Endodermal cell (in vitro differentiated cells): ENCODE data around the gene SORCS1. TPM values are rescaled to one million over a fixed set of nuclear protein-coding genes. Genes with fewer than 3 reads are reported as not detected.

Experiments used
- DNase-seq: peaks from one replicate; pipeline ENCODE4 v3.0.0-alpha.2; 2017
- H3K27ac ChIP-seq: 2 replicates; pipeline ENCODE4 v1.5.1; 2013; ENCODE audit warnings: mild to moderate bottlenecking, low read depth, low read length, moderate library complexity
- H3K27me3 ChIP-seq: 2 replicates; pipeline ENCODE4 v1.6.1; 2013; ENCODE audit warnings: mild to moderate bottlenecking, low read length, moderate library complexity; ENCODE audit not compliant: insufficient read depth, control insufficient read depth, poor library complexity, severe bottlenecking
- H3K36me3 ChIP-seq: 2 replicates; pipeline ENCODE4 v1.7.0; 2013; ENCODE audit warnings: mild to moderate bottlenecking, low read length, moderate library complexity; ENCODE audit not compliant: control insufficient read depth, insufficient read depth
- H3K4me1 ChIP-seq: one replicate; pipeline ENCODE4 v1.7.0; 2013; ENCODE audit warnings: low read length; ENCODE audit not compliant: control insufficient read depth, insufficient read depth
- H3K4me3 ChIP-seq: 2 replicates; pipeline ENCODE4 v1.5.1; 2013; ENCODE audit warnings: mild to moderate bottlenecking, low read length, moderate library complexity
- H3K9ac ChIP-seq: 2 replicates; pipeline ENCODE4 v1.6.1; 2013; ENCODE audit warnings: mild to moderate bottlenecking, low read length, moderate library complexity; ENCODE audit not compliant: poor library complexity, severe bottlenecking; ENCODE audit errors: extremely low read depth
- H3K9me3 ChIP-seq: 2 replicates; pipeline ENCODE4 v1.6.1; 2013; ENCODE audit warnings: mild to moderate bottlenecking, low read length, moderate library complexity; ENCODE audit not compliant: control insufficient read depth
- H3K27ac Mint-ChIP-seq: 2 replicates; pipeline ENCODE4 v1.8.0; 2020; ENCODE audit warnings: mixed read lengths
- H3K27me3 Mint-ChIP-seq: 2 replicates; pipeline ENCODE4 v1.8.0; 2021; ENCODE audit warnings: mild to moderate bottlenecking, mixed read lengths; ENCODE audit not compliant: insufficient read depth
- H3K36me3 Mint-ChIP-seq: 2 replicates; pipeline ENCODE4 v1.8.0; 2020; ENCODE audit warnings: low read depth, mixed read lengths
- H3K4me1 Mint-ChIP-seq: 2 replicates; pipeline ENCODE4 v1.8.0; 2020; ENCODE audit warnings: mixed read lengths
- H3K4me3 Mint-ChIP-seq: 2 replicates; pipeline ENCODE4 v1.8.0; 2020; ENCODE audit warnings: mild to moderate bottlenecking, moderate library complexity, mixed read lengths
- H3K9me3 Mint-ChIP-seq: 2 replicates; pipeline ENCODE4 v1.8.0; 2020; ENCODE audit warnings: mild to moderate bottlenecking, mixed read lengths
- WGBS, 2 experiments: methylation state at CpG; one replicate each; pipeline versions ENCODE4 v1.1.5 to v1.1.7; 2013; ENCODE audit warnings: missing lambda C conversion rate in 2 of 2, mixed read lengths in 1 of 2; ENCODE audit not compliant: insufficient coverage in 1 of 2, insufficient read length in 1 of 2; 5-methylcytosine and 5-hydroxymethylcytosine counted together
- total RNA-seq, 2 donors: library from RNA; stranded (reverse); fragmentation: NEBNext Ultra II Directional in 1 of 2; extraction: Animal tissue kit (Norgen Biotek cat#: 25700) in 1 of 2; gene quantifications; 2 replicates in 1 of 2; 3 replicates in 1 of 2; pipeline ENCODE4 v1.2.1, GENCODE V29; 2021
- TF ChIP-seq, protein P1 (sequence below): fragments of 200-600 bp; sonication (generic); conservative IDR thresholded peaks from 2 replicates; pipeline ENCODE4 v1.5.0; 2021; ENCODE audit warnings: antibody characterized with exemption, mild to moderate bottlenecking

SORCS1 gene
- total RNA-seq, 2 donors from 2014 or later, result 57.4 to 79.6 TPM

DNA sequence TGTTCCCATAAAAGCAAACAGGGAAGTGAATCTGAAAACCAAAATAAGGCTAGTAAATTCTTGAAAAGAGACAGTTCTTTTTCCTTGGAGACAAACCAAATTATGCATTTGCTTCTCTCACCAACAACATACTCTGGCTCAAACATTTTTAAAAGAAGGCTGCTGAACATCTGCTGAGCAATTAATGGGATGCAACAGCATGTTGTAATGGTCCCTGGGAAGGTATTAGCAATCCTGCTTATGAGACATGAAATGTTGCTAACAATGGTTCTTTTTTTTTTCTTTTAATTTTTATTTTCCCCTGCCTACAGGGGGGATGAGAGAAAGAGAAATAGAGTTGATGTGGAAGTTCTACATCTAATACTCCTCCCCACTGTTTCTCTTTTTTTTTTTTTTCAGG lies 572.1 kb downstream of the SORCS1 start:
- TF ChIP-seq, protein P1, sequence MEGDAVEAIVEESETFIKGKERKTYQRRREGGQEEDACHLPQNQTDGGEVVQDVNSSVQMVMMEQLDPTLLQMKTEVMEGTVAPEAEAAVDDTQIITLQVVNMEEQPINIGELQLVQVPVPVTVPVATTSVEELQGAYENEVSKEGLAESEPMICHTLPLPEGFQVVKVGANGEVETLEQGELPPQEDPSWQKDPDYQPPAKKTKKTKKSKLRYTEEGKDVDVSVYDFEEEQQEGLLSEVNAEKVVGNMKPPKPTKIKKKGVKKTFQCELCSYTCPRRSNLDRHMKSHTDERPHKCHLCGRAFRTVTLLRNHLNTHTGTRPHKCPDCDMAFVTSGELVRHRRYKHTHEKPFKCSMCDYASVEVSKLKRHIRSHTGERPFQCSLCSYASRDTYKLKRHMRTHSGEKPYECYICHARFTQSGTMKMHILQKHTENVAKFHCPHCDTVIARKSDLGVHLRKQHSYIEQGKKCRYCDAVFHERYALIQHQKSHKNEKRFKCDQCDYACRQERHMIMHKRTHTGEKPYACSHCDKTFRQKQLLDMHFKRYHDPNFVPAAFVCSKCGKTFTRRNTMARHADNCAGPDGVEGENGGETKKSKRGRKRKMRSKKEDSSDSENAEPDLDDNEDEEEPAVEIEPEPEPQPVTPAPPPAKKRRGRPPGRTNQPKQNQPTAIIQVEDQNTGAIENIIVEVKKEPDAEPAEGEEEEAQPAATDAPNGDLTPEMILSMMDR, result no peak
- no peak overlapping the region for H3K9ac ChIP-seq
- H3K9me3 Mint-ChIP-seq, result no peaks in the 10 kb centered on the region
- H3K4me1 Mint-ChIP-seq, result no peaks in the 10 kb centered on the region
- H3K27ac Mint-ChIP-seq, result no peak overlapping the region
- H3K36me3 ChIP-seq, result peaks cover 20% of the 10 kb centered on the region
- peaks cover 5% of the 10 kb centered on the region for H3K36me3 Mint-ChIP-seq
- H3K9me3 ChIP-seq, result no peaks in the 10 kb centered on the region
- no peaks in the 10 kb centered on the region for H3K4me1 ChIP-seq
- no peak overlapping the region for H3K4me3 Mint-ChIP-seq
- peaks cover 2% of the 10 kb centered on the region for H3K27me3 Mint-ChIP-seq
- DNase-seq, result no peak
- no peaks in the 10 kb centered on the region for H3K27me3 ChIP-seq
- H3K4me3 ChIP-seq, result no peak overlapping the region
- no peak overlapping the region for H3K27ac ChIP-seq

DNA sequence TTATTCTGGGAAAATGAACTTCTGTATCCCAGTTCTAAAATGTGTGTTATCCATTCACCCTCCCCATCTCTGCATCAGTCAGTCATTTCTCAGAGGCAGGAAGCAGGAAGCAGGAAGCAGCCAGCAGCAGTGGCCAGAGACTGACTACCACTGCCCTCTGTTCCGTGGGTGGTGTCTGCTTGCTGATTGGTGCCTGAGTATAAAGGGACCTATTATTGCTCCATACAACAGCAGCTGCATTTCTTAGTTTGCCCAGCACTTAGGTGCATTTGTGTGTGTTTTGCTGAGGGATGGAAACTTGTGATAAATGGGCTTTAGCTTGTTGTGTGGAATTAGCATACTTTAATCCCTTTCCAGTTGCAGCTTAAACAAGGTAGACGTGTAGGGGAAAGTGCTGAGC lies 582.2 kb downstream of the SORCS1 start:
- no peaks in the 10 kb centered on the region for H3K4me1 ChIP-seq
- Mint-ChIP-seq H3K4me1 (peaks cover 6% of the 10 kb centered on the region), H3K4me3 (no peak overlapping the region), H3K27me3 (peaks cover 5% of the 10 kb centered on the region), H3K27ac (no peak overlapping the region), H3K9me3 (no peaks in the 10 kb centered on the region), H3K36me3 (peaks cover 2% of the 10 kb centered on the region)
- peaks cover 23% of the 10 kb centered on the region for H3K36me3 ChIP-seq
- 89% methylated on average over 1 to 2 of the region's 2 CpGs for WGBS, 2 experiments
- no peak overlapping the region for H3K27ac ChIP-seq
- H3K9ac ChIP-seq, result no peak overlapping the region
- H3K4me3 ChIP-seq, result no peak overlapping the region
- DNase-seq, result no peak
- TF ChIP-seq, protein P1, result no peak
- H3K9me3 ChIP-seq, result no peaks in the 10 kb centered on the region
- no peaks in the 10 kb centered on the region for H3K27me3 ChIP-seq

- peaks cover 8% of the 10 kb centered on the region for H3K36me3 Mint-ChIP-seq
- 81% methylated on average over 2 of the region's 2 CpGs; no CpG with 5 or more reads in 1 of the 2 experiments for WGBS, 2 experiments
- Histone ChIP-seq H3K4me3 (no peak overlapping the region), H3K4me1 (no peaks in the 10 kb centered on the region), H3K27me3 (no peaks in the 10 kb centered on the region), H3K36me3 (peaks cover 18% of the 10 kb centered on the region), H3K27ac (no peak overlapping the region), H3K9me3 (no peaks in the 10 kb centered on the region), H3K9ac (no peak overlapping the region)
- H3K27me3 Mint-ChIP-seq, result peaks cover 8% of the 10 kb centered on the region
- TF ChIP-seq, protein P1, result no peak
- H3K4me1 Mint-ChIP-seq, result peaks cover 25% of the 10 kb centered on the region
- no peak overlapping the region for H3K27ac Mint-ChIP-seq
- H3K9me3 Mint-ChIP-seq, result no peaks in the 10 kb centered on the region
- DNase-seq, result no peak
- H3K4me3 Mint-ChIP-seq, result no peak overlapping the region
These were observed 586.8 kb downstream of the SORCS1 start for GRCh38 chr10:106577756-106578155.
